ENCODE measurements around the gene ORAI2. TPM values are rescaled to one million over a fixed set of nuclear protein-coding genes. Genes with fewer than 3 reads are reported as not detected.

ORAI2 gene
- polyA plus RNA-seq, 10 donors = 6.3 to 16.0 (median 9.7) TPM

GRCh38 chr7:102412548-102412947, 20.8 kb upstream of the ORAI2 start:
- DNase-seq = no peak

GRCh38 chr7:102413091-102413490, 20.3 kb upstream of the ORAI2 start:
- no peak for DNase-seq

- DNase-seq = no peak
Measured at GRCh38 chr7:102413611-102414010, 19.8 kb upstream of the ORAI2 start.

GRCh38 chr7:102415685-102416225, 17.6 kb upstream of the ORAI2 start:
- no peak for DNase-seq

GRCh38 chr7:102416406-102416805, 17.0 kb upstream of the ORAI2 start:
- no peak for DNase-seq

- no peak for DNase-seq
Measured at GRCh38 chr7:102417105-102417504, 16.3 kb upstream of the ORAI2 start.

- DNase-seq = no peak
Measured at GRCh38 chr7:102418592-102418991, 14.8 kb upstream of the ORAI2 start.

- DNase-seq = no peak
Measured at GRCh38 chr7:102421706-102422240, 11.6 kb upstream of the ORAI2 start.

GRCh38 chr7:102424129-102424551, 9.2 kb upstream of the ORAI2 start:
- no peak for DNase-seq

- no peak for DNase-seq
Measured at GRCh38 chr7:102424787-102425218, 8.6 kb upstream of the ORAI2 start.

- peak in 2 of 3 donors; percentile 27 to 47 for DNase-seq
Measured at GRCh38 chr7:102425639-102426267, 7.6 kb upstream of the ORAI2 start.

- DNase-seq = no peak
Measured at GRCh38 chr7:102426268-102427018, 6.9 kb upstream of the ORAI2 start.

GRCh38 chr7:102427019-102427405, 6.4 kb upstream of the ORAI2 start:
- no peak for DNase-seq

- no peak for DNase-seq
Measured at GRCh38 chr7:102429141-102429899, 4.1 kb upstream of the ORAI2 start.

GRCh38 chr7:102431617-102432298, 1.6 kb upstream of the ORAI2 start:
- peak in 1 of 3 donors; percentile 54 for DNase-seq

GRCh38 chr7:102432442-102433218, 745 bp upstream of the ORAI2 start:
- no peak for DNase-seq

GRCh38 chr7:102434039-102434486, 688 bp downstream of the ORAI2 start:
- DNase-seq = no peak

- DNase-seq = no peak
Measured at GRCh38 chr7:102436118-102436517, 2.7 kb downstream of the ORAI2 start.

- DNase-seq = peak in 2 of 3 donors; percentile 42 to 61
Measured at GRCh38 chr7:102439963-102440795, 6.8 kb downstream of the ORAI2 start.
